GM12872 (cell line): ENCODE measurements around the gene CTSF.

ENCODE experiments used
- TF ChIP-seq, protein P1 (sequence below): IDR thresholded peaks from 3 replicates; pipeline ENCODE4 v1.5.1; 2011; ENCODE audit warnings: low read depth, mild to moderate bottlenecking, low read length, moderate library complexity; ENCODE audit not compliant: insufficient read depth

The CTSF gene

GRCh38 chr11:66568124-66568916, at the start of gene CTSF:
CTSF (minus strand) TSS chr11:66568606; CDS start chr11:66568486, 120 bp downstream.
- TF ChIP-seq, protein P1, sequence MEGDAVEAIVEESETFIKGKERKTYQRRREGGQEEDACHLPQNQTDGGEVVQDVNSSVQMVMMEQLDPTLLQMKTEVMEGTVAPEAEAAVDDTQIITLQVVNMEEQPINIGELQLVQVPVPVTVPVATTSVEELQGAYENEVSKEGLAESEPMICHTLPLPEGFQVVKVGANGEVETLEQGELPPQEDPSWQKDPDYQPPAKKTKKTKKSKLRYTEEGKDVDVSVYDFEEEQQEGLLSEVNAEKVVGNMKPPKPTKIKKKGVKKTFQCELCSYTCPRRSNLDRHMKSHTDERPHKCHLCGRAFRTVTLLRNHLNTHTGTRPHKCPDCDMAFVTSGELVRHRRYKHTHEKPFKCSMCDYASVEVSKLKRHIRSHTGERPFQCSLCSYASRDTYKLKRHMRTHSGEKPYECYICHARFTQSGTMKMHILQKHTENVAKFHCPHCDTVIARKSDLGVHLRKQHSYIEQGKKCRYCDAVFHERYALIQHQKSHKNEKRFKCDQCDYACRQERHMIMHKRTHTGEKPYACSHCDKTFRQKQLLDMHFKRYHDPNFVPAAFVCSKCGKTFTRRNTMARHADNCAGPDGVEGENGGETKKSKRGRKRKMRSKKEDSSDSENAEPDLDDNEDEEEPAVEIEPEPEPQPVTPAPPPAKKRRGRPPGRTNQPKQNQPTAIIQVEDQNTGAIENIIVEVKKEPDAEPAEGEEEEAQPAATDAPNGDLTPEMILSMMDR: no peak

DNA sequence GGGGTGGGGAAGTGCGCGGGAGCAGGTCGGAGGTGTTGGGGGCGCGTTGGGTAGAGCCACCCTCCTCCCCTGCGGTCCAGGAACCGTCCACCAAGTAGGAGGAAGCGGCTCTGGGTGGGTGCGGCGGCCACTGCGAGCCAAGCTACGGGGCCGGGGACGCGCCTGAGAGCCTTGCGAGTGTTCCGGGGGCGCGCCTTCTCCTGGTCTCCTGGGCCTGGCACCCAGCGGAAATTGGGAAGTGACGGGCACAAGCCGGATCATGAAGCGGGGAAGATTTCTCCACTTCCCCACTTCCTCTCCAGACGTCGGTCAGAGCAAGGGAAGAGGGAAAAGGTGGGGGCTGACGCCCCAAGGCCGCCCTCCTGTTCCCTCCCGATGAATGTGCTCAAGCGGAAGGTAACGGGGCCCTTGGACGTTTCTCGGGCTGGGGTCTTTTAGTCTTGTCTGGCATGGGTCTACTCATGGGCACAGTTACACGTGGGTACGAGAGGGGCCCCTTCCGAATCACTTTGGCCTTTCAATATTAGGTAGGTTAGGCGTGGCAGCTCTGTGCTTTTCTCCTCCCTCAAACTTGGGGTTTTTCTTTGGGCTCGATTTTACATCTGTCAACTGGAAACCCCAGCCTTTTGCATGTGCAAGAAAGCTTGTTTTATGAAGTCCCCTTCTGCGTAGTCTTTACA, 48.9 kb upstream of the CTSF start:
- TF ChIP-seq, protein P1: no peak

DNA sequence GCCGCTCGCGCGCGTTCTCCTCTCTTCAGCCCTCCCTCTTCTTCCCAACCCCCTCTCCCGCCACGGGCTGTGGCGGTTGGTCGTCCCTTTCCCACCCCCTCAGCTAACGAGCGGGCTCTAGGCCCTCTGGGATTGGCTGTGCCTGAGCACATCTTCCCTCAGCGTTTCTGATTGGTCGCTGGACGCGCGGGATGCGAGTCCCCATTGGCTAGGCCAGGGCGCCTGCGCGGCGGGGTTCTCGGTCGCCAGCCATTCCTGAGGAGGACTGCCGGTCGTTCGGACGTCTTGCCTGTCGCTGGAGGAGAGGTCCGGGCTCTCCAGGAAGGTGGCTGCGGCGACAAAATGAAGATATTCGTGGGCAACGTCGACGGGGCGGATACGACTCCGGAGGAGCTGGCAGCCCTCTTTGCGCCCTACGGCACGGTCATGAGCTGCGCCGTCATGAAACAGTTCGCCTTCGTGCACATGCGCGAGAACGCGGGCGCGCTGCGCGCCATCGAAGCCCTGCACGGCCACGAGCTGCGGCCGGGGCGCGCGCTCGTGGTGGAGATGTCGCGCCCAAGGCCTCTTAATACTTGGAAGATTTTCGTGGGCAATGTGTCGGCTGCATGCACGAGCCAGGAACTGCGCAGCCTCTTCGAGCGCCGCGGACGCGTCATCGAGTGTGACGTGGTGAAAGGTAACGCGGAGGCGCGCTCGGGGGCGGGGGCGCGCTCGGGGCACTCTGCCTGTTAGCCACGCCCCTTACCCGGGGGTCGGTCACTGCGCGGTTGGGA, 48.2 kb upstream of the CTSF start, which contains the start of gene RBM14:
Gene RBM14 (plus strand): TSS at position 252 of the 776 bp plus-strand sequence. CDS start 91 bp downstream, at position 343.
- TF ChIP-seq, protein P1: no peak

DNA sequence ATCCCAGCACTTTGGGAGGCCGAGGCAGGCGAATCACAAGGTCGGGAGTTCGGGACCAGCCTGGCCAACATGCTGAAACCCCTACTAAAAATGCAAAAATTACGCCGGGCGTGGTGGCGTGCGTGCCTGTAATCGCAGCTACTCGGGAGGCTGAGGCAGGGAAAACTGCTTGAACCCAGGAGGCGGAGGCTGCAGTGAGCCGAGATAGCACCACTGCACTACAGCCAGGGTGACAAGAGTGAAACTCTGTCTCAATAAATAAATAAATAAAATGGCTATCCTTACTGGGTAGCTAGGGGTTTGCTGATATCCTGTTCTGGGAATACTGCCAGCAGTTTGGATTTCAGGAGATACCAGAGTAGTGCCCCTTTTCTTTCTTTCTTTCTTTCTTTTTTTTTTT, 45.7 kb upstream of the CTSF start:
- TF ChIP-seq, protein P1: no peak

- TF ChIP-seq, protein P1: no peak
Measured at GRCh38 chr11:66612458-66612857, 44.1 kb upstream of the CTSF start.

DNA sequence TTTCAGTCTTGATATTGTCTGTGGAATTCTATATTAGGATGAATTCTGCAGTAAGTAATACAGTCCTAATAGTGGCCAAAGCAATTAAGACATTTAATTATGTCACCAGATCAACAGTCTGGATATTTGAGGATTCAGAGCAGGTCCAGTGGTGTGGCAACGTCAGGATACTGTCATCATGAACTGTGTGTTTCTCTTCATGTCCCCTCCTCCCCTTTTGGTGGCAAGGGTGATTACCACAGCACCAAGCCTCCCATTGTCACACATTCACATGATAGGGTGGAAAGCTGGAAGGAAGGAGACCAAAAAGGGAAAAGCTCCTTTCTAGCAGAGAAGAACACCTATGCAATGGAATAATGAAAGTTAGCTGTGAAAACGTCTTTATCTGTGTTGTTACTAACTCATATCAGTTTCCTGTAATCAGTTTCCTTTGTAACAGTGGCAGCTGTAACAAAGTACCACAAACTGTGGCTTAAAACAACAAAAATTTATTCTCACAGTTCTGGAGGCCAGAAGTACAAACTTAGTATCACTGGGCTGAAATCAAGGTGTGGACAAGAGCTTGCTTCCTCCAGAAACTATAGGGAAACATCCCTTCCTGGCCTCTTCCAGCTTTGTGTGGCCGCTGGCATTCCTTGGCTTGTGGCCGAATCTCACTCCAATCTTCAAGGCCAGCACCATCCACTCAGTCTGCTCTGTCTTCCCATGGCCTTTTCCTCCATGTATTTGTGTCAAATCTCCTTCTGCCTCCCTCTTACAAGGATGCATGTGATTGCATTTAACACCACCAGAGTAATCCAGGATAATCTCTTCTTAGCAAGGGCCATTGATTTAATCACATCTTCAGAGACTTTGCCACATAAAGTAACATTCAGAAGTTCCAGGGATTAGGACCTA, 41.6 kb upstream of the CTSF start:
- TF ChIP-seq, protein P1: no peak
